ENCODE measurements around the gene ZNF784. TPM values are rescaled to one million over a fixed set of nuclear protein-coding genes. Genes with fewer than 3 reads are reported as not detected.

ZNF784 gene
- total RNA-seq, 2 experiments from 2014 or later, result 3.6 to 3.7 TPM

GRCh38 chr19:55617426-55617825 is 6.9 kb downstream of the ZNF784 start:
- Mint-ChIP-seq H3K27me3 (no peaks in the 10 kb centered on the region), H3K36me3 (ENCODE audit: low read depth) (peaks cover 42% of the 10 kb centered on the region), H3K9me3 (no peaks in the 10 kb centered on the region), H3K4me1 (ENCODE audit: low read depth) (peaks cover 25% of the 10 kb centered on the region), H3K4me3 (no peak overlapping the region), H3K27ac (no peak overlapping the region)
- ChIA-PET POLR2A (interaction anchor here (0.6 kb wide), 1 partner anchor 61 kb away, joined by 5 read pairs; no protein-coding TSS in a partner anchor), CTCF (interaction anchor here (3.0 kb wide), 1 partner anchor 11 kb away, joined by 15 read pairs; the partner anchor contains the start of gene ZNF865)
- intact Hi-C loops (cut with micrococcal nuclease), result no loop called here
- DNase-seq, result no peak
- no peak for ATAC-seq
- no peak for TF ChIP-seq CTCF (IDR thresholded peaks at IDR 0.05)

- H3K4me3 Mint-ChIP-seq, result no peak overlapping the region
- DNase-seq, result no peak
- H3K27ac Mint-ChIP-seq, result no peak overlapping the region
- TF ChIP-seq CTCF (IDR thresholded peaks at IDR 0.05), result no peak
- no peaks in the 10 kb centered on the region for H3K9me3 Mint-ChIP-seq
- ChIA-PET POLR2A (interaction anchor here (1.3 kb wide), 1 partner anchor 10 kb away, joined by 5 read pairs; no protein-coding TSS in a partner anchor), CTCF (interaction anchor here (3.0 kb wide), 1 partner anchor 10 kb away, joined by 15 read pairs; the partner anchor contains the start of gene ZNF865)
- ATAC-seq, result no peak
- intact Hi-C loops (cut with micrococcal nuclease), result no loop called here
- peaks cover 42% of the 10 kb centered on the region for H3K36me3 Mint-ChIP-seq (ENCODE audit: low read depth)
- no peaks in the 10 kb centered on the region for H3K27me3 Mint-ChIP-seq
- H3K4me1 Mint-ChIP-seq (ENCODE audit: low read depth), result peaks cover 34% of the 10 kb centered on the region
Observed at GRCh38 chr19:55616395-55616875, 7.9 kb downstream of the ZNF784 start.

GRCh38 chr19:55615543-55616394 is 8.6 kb downstream of the ZNF784 start:
- Mint-ChIP-seq H3K4me3 (no peak overlapping the region), H3K27me3 (no peaks in the 10 kb centered on the region), H3K9me3 (no peaks in the 10 kb centered on the region), H3K4me1 (ENCODE audit: low read depth) (peaks cover 32% of the 10 kb centered on the region), H3K27ac (no peak overlapping the region), H3K36me3 (ENCODE audit: low read depth) (peaks cover 42% of the 10 kb centered on the region)
- POLR2A ChIA-PET, result interaction anchor here (1.3 kb wide), 1 partner anchor 9 kb away, joined by 5 read pairs; no protein-coding TSS in a partner anchor
- no peak for TF ChIP-seq CTCF (IDR thresholded peaks at IDR 0.05)
- DNase-seq, result no peak
- CTCF ChIA-PET, result interaction anchor here (3.0 kb wide), 1 partner anchor 9 kb away, joined by 15 read pairs; the partner anchor contains the start of gene ZNF865
- intact Hi-C loops (cut with micrococcal nuclease), result no loop called here
- ATAC-seq, result no peak

- peaks cover 40% of the 10 kb centered on the region for H3K36me3 Mint-ChIP-seq (ENCODE audit: low read depth)
- H3K4me3 Mint-ChIP-seq, result no peak overlapping the region
- ChIA-PET CTCF (no interaction called here), POLR2A (interaction anchor here (1.3 kb wide), 1 partner anchor 8 kb away, joined by 5 read pairs; no protein-coding TSS in a partner anchor)
- no peak for TF ChIP-seq CTCF (IDR thresholded peaks at IDR 0.05)
- intact Hi-C loops (cut with micrococcal nuclease), result no loop called here
- H3K9me3 Mint-ChIP-seq, result no peaks in the 10 kb centered on the region
- no peak for ATAC-seq
- H3K27ac Mint-ChIP-seq, result no peak overlapping the region
- DNase-seq, result no peak
- H3K27me3 Mint-ChIP-seq, result no peaks in the 10 kb centered on the region
- H3K4me1 Mint-ChIP-seq (ENCODE audit: low read depth), result peaks cover 28% of the 10 kb centered on the region
Observed at GRCh38 chr19:55614711-55615542, 9.4 kb downstream of the ZNF784 start.

Measured in activated CD8-positive, alpha-beta T cell treated with anti-CD3 and anti-CD28 coated beads for 36 hours (primary cell).